Large intestine (tissue), 3 donors: ENCODE data around the gene PSTK. TPM values are rescaled to one million over a fixed set of nuclear protein-coding genes. Genes with fewer than 3 reads are reported as not detected.

Experiments
- DNase-seq, 2 donors: peaks; one replicate each; pipeline versions ENCODE4 v3.0.0 to v3.0.0-alpha.2; 2013
- H3K27ac ChIP-seq: one replicate; pipeline ENCODE4 v1.5.1; 2013; ENCODE audit warnings: low read length
- H3K27me3 ChIP-seq: 2 replicates; pipeline ENCODE4 v1.6.1; 2013; ENCODE audit warnings: low read length; ENCODE audit not compliant: control insufficient read depth, insufficient read depth
- H3K36me3 ChIP-seq: 2 replicates; pipeline ENCODE4 v1.6.1; 2013; ENCODE audit warnings: low read length; ENCODE audit not compliant: control insufficient read depth, insufficient read depth
- H3K4me1 ChIP-seq: one replicate; pipeline ENCODE4 v1.6.1; 2013; ENCODE audit warnings: low read length; ENCODE audit not compliant: control insufficient read depth, insufficient read depth
- H3K4me3 ChIP-seq: one replicate; pipeline ENCODE4 v1.5.1; 2013; ENCODE audit warnings: low read length
- H3K9me3 ChIP-seq: one replicate; pipeline ENCODE4 v1.6.1; 2013; ENCODE audit warnings: mild to moderate bottlenecking, low read depth, low read length, moderate library complexity; ENCODE audit not compliant: control insufficient read depth
- WGBS: methylation state at CpG from one replicate; pipeline ENCODE4 v1.1.5; 2013; ENCODE audit warnings: low lambda C conversion rate; ENCODE audit not compliant: insufficient coverage; 5-methylcytosine and 5-hydroxymethylcytosine counted together
- polyA plus RNA-seq: library from polyadenylated mRNA; unstranded; fragments of 120-200 nt; gene quantifications from one replicate; pipeline ENCODE4 v1.2.1, GENCODE V29; 2013

PSTK gene
- polyA plus RNA-seq, 1 donor: 6.8 TPM

DNA sequence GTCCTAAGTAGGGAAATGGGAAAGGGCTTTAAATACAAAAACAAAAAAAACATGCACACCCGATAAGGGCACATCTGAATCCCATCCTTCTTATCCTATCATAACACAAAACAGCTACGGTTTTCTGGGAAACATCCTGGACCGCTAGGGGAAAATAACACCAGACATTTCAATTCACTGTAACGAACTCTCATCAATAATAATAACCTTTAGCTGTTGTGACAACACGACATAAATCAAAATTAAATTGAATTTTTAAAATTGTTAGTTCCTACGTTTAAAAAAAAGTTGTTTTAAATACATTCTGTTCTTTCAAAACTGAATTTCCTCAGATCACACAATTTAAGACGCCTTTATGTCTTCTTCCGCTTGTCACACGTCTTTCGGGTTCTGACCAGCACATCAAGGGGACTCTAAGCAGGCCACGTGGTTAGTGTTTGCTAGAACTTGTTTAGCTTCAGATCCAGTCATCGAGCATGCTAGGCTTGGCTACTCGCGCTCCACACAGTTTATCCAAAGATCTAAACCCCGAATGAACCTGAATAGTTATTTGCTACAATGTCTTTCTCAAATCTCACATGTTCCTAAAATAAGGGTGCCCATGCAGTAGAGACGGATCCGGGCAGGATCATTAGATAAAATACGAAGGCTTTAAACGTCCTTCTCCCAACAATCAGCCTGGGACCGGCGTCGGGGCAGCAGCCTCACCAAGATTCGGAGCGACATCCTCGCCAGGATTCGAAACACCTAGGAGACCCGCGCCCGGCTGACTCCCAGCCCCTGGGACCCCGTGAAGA lies 27.6 kb downstream of the PSTK start:
- H3K9me3 ChIP-seq: no peaks in the 10 kb centered on the region
- H3K4me3 ChIP-seq: peak overlapping the region; percentile 97
- WGBS: 18% methylated on average over 5 of the region's 30 CpGs
- no peaks in the 10 kb centered on the region for H3K36me3 ChIP-seq
- DNase-seq: peak; percentile 12 to 47
- H3K4me1 ChIP-seq: peaks cover 10% of the 10 kb centered on the region
- H3K27ac ChIP-seq: peak overlapping the region; percentile 87
- H3K27me3 ChIP-seq: no peaks in the 10 kb centered on the region

DNA sequence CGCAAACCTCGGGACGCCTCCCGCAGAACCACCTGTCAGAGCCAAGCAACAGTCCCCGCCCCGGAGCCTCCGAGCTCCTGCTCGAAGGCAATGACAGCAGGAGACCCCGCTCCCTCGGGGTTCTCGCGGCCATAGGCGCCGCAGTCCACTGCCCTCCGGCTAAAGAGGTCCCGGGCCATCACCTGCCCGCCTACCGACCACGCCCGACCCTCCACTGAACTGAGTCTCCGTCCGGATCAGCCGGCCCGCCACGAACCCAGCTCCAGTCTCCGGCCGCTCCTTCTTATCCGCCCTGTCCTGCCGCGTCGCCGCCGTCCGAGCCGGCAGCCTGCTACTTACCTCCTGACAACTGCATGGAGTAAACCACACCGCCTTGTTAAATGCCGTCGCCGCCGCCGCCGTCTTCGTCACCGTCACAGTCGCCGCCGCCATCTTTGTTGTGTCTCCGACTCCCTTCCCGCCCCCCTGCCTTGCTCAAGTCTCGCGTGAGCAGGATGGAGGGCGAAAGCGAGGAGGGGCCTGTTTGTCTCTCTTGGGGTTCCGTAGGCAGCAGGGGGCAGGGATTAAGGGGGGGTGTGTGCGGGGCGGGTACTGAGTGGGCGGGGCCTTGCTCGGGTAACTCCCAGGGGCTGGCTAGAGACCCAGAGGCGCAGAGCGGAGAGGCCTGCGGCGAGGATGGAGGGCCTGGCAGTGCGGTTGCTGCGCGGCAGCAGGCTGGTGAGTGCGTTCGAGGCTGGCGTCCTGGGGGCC lies 28.3 kb downstream of the PSTK start, which contains the start of the genes ACADSB and IKZF5:
ACADSB (plus strand) TSS at position 652 of the 750 bp plus-strand sequence; CDS start at position 676, 24 bp downstream.
IKZF5 (minus strand) TSS at position 441 of the 750 bp plus-strand sequence. CDS start 10,170 bp downstream, outside the sequence.
- H3K27ac ChIP-seq: peak within 1 kb of the TSS; percentile 87
- peaks cover 10% of the 10 kb centered on the region for H3K4me1 ChIP-seq
- WGBS: no CpG with 5 or more reads among the region's 68 CpGs
- H3K9me3 ChIP-seq: no peaks in the 10 kb centered on the region
- H3K27me3 ChIP-seq: no peaks in the 10 kb centered on the region
- peak; percentile 97 for DNase-seq
- H3K36me3 ChIP-seq: no peaks in the 10 kb centered on the region
- peak within 1 kb of the TSS; percentile 97 for H3K4me3 ChIP-seq

GRCh38 chr10:123009105-123009820 lies 29.1 kb downstream of the PSTK start:
- peaks cover 10% of the 10 kb centered on the region for H3K4me1 ChIP-seq
- H3K4me3 ChIP-seq: peak overlapping the region; percentile 97
- no peaks in the 10 kb centered on the region for H3K27me3 ChIP-seq
- H3K36me3 ChIP-seq: no peaks in the 10 kb centered on the region
- no peaks in the 10 kb centered on the region for H3K9me3 ChIP-seq
- peak overlapping the region; percentile 44 for H3K27ac ChIP-seq
- peak; percentile 13 to 62 for DNase-seq
- WGBS: no CpG with 5 or more reads among the region's 34 CpGs

DNA sequence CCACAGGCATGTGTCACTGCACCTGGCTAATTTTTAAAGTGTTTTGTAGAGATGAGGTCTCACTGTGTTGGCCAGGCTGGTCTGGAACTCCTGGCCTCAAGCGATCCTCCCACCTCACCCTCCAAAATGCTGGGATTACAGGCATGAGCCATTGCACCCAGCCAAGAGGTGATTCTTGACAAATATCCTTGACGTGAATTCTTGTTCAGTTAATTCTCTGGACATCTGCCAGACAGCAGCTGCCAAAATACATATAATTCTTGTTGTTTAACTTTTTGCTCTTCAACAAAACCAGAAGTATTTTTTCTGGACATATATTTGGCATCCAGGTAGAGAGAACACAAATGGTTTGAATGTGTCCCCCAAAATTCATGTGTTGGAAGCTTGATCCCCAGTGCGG lies 31.8 kb downstream of the PSTK start:
- WGBS: no CpG with 5 or more reads among the region's 3 CpGs
- Histone ChIP-seq H3K27ac (no peak overlapping the region), H3K4me3 (no peak overlapping the region), H3K27me3 (no peaks in the 10 kb centered on the region), H3K4me1 (peaks cover 10% of the 10 kb centered on the region), H3K36me3 (no peaks in the 10 kb centered on the region), H3K9me3 (no peaks in the 10 kb centered on the region)
- no peak for DNase-seq

- Histone ChIP-seq H3K36me3 (no peaks in the 10 kb centered on the region), H3K27ac (no peak overlapping the region), H3K9me3 (no peaks in the 10 kb centered on the region), H3K4me1 (peaks cover 5% of the 10 kb centered on the region), H3K27me3 (no peaks in the 10 kb centered on the region), H3K4me3 (no peak overlapping the region)
- no CpG with 5 or more reads among the region's 43 CpGs for WGBS
- DNase-seq: no peak
Measured at GRCh38 chr10:123013456-123014419, 33.5 kb downstream of the PSTK start.

DNA sequence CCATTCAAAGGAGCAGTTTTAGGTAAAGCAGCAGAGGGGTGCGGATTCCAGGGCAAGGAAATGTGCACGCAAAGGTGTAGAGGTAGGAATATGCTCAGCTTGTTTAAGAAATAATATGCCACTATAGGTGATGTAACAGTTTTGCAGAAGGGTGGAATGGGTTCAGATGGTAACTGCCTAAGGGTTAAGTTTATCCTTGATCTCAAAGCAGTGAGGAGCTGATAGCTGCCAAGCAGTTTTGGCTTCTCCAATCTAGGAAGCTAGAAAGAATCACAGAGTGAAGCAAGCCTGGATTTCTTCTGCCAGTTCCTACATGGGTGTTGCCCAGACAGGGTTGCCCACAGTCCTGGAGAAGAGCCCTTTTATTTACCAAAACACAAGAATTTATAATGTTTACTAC lies 34.6 kb downstream of the PSTK start:
- Histone ChIP-seq H3K36me3 (no peaks in the 10 kb centered on the region), H3K4me3 (no peak overlapping the region), H3K9me3 (no peaks in the 10 kb centered on the region), H3K27ac (no peak overlapping the region), H3K27me3 (no peaks in the 10 kb centered on the region), H3K4me1 (peaks cover 4% of the 10 kb centered on the region)
- DNase-seq: no peak
- WGBS: no CpG with 5 or more reads among the region's 2 CpGs

DNA sequence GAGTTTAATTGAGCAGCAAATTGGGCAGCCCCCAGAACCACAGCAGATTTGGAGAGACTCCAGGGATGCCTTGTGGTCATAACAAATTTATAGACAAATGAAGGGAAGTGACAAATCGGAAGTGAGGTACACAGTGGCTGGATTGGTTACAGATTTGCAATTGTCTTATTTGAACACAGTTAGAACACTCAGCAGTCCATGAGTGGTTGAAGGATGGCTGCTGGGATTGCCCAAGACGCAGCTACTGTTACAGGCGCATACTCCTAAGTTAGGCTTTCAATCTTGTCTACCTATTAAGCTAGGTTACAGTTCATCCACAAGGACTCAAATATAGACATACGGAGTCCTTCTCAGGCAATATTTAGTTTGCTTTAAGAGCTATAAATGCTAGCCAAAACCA lies 36.0 kb downstream of the PSTK start:
- Histone ChIP-seq H3K27me3 (no peaks in the 10 kb centered on the region), H3K4me1 (no peaks in the 10 kb centered on the region), H3K36me3 (no peaks in the 10 kb centered on the region), H3K27ac (no peak overlapping the region), H3K9me3 (no peaks in the 10 kb centered on the region), H3K4me3 (no peak overlapping the region)
- no peak for DNase-seq
- 100% methylated on average over 2 of the region's 4 CpGs for WGBS

DNA sequence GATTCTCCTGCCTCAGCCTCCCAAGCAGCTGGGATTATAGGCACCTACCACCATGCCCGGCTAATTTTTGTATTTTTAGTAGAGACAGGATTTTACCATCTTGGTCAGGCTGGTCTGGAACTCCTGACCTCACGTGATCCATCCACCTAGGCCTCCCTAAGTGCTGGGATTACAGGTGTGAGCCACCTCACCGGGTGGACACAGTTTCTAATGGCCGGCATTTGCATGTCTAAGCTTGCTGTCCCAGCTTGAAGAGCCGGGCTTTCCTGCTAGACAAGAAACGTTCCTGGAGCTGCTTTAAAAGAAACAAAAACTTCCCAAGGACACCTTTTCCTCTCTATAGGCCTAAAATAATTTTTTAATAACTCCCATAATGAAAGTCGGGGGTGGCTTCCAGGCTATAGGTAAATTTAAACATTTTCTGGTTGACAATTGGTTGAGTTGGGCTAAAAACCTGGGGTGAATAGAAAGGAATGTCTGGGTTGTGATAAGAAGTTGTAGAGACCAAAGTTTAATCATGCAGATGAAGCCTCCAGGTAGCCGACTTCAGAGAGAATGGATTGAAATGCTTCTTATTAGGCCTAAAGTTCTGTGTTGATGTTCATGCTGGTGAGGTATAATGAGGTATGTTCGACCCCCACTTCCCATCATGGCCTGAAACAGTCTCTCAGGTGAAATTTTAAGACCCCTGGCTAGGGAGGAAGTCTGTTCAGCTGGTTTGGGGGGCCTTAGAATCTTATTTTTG lies 37.4 kb downstream of the PSTK start:
- Histone ChIP-seq H3K4me3 (no peak overlapping the region), H3K9me3 (no peaks in the 10 kb centered on the region), H3K27ac (no peak overlapping the region), H3K36me3 (no peaks in the 10 kb centered on the region), H3K4me1 (no peaks in the 10 kb centered on the region), H3K27me3 (no peaks in the 10 kb centered on the region)
- DNase-seq: no peak
- 17% methylated on average over 1 of the region's 9 CpGs for WGBS

- Histone ChIP-seq H3K27ac (no peak overlapping the region), H3K4me3 (no peak overlapping the region), H3K27me3 (no peaks in the 10 kb centered on the region), H3K4me1 (no peaks in the 10 kb centered on the region), H3K36me3 (no peaks in the 10 kb centered on the region), H3K9me3 (no peaks in the 10 kb centered on the region)
- no CpG with 5 or more reads among the region's 7 CpGs for WGBS
- DNase-seq: no peak
Measured at GRCh38 chr10:123018531-123018930, 38.3 kb downstream of the PSTK start.
